Measurements from ENCODE around the gene EHD4.

Gene EHD4

DNA sequence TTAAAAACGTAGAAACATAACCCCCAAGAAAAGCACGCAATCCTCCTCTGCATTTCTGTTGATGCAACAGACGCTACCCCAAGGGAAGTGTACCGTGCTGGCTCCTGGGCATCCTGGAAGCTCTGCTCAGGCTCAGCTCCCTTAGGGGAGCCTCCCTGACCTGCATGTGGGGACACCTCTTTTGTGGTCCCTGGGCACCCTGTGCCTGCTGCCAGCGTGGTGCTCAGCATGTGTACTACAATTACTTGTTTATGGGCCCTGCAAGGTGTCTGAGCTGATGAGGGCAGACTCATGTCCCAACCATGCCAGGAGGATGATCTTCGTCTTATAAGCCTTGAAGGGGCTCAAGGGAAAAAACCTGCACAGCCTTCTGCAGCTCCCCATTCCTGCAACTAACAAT is 18.3 kb downstream of the EHD4 start:
- TF ChIP-seq, protein P1, sequence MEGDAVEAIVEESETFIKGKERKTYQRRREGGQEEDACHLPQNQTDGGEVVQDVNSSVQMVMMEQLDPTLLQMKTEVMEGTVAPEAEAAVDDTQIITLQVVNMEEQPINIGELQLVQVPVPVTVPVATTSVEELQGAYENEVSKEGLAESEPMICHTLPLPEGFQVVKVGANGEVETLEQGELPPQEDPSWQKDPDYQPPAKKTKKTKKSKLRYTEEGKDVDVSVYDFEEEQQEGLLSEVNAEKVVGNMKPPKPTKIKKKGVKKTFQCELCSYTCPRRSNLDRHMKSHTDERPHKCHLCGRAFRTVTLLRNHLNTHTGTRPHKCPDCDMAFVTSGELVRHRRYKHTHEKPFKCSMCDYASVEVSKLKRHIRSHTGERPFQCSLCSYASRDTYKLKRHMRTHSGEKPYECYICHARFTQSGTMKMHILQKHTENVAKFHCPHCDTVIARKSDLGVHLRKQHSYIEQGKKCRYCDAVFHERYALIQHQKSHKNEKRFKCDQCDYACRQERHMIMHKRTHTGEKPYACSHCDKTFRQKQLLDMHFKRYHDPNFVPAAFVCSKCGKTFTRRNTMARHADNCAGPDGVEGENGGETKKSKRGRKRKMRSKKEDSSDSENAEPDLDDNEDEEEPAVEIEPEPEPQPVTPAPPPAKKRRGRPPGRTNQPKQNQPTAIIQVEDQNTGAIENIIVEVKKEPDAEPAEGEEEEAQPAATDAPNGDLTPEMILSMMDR (conservative IDR thresholded peaks at IDR 0.05), result no peak
- no peak for TF ChIP-seq ZFX (IDR thresholded peaks at IDR 0.05)
- no peak overlapping the region for H3K27ac ChIP-seq

DNA sequence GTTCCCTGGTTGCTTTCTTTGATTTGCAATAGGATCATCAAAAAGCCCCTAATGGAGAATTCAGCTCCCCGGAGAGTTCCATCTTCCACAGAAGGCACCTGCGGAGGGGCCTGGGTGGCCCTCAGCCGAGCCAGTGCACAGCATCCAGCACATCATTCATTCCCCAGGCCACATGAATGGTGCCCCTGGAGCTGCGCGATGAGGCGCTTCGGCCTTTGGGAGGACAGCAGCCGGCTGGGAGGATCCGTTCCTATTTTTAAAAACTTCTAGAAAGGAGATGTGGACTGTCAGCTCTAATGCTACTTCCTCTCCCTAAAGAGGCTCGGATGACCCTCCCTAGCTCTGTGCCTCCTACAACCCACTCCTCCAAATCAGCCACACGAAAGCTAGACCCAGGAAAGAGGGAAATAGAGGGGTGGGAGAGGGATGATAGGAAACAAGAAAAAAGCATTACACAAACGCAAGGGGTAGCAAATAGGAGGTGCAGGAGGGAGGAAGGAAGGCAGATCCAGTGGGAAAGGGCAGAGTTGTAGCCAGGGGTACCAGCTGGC is 20.3 kb downstream of the EHD4 start:
- no peak for TF ChIP-seq ZFX (IDR thresholded peaks at IDR 0.05)
- TF ChIP-seq, protein P1 (conservative IDR thresholded peaks at IDR 0.05), result no peak
- no peak overlapping the region for H3K27ac ChIP-seq

- TF ChIP-seq ZFX (IDR thresholded peaks at IDR 0.05), result no peak
- TF ChIP-seq, protein P1 (conservative IDR thresholded peaks at IDR 0.05), result no peak
- no peak overlapping the region for H3K27ac ChIP-seq
Observed at GRCh38 chr15:41951571-41951970, 20.8 kb downstream of the EHD4 start.

DNA sequence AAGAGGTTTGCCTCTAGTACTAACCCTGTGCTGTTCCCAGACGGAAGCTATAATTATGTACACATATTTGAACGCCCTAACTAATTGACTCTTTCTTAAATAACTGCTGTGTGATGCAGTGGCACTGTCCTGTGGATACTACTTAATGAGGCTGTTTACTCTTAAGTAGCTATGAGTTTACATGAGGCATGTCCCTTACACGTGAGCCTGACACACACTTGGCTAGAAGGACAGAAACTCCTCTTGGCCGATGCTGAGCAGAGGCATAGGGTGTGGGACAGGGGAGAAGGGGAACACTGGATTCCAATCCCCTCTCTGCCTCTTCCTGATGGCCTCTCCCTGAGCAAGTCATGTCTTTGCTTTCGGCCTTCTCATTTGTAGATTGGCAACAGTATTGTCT is 21.9 kb downstream of the EHD4 start:
- no peak for TF ChIP-seq ZFX (IDR thresholded peaks at IDR 0.05)
- TF ChIP-seq, protein P1 (conservative IDR thresholded peaks at IDR 0.05), result no peak
- no peak overlapping the region for H3K27ac ChIP-seq

DNA sequence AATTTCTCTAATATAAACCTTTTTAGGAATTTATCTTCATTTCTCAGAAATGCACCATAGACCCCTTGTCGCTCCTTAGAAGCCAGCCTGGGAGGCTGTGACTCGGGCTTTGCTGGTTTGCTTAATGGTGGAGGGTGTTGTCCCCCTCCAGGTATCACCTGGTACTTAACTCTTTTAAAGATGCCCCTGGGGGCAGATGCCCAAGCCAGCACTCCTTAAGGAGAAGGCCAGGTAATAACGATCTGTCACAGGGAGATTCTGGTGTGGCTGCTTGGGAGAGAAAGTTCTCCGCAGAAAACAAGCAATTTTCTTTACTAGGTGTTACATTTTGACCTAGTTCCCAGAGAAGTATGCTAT is 22.3 kb downstream of the EHD4 start:
- no peak overlapping the region for H3K27ac ChIP-seq
- TF ChIP-seq ZFX (IDR thresholded peaks at IDR 0.05), result no peak
- TF ChIP-seq, protein P1 (conservative IDR thresholded peaks at IDR 0.05), result no peak

GRCh38 chr15:41949401-41950126 is 22.8 kb downstream of the EHD4 start:
- TF ChIP-seq, protein P1 (conservative IDR thresholded peaks at IDR 0.05), result no peak
- TF ChIP-seq ZFX (IDR thresholded peaks at IDR 0.05), result no peak
- H3K27ac ChIP-seq, result no peak overlapping the region

DNA sequence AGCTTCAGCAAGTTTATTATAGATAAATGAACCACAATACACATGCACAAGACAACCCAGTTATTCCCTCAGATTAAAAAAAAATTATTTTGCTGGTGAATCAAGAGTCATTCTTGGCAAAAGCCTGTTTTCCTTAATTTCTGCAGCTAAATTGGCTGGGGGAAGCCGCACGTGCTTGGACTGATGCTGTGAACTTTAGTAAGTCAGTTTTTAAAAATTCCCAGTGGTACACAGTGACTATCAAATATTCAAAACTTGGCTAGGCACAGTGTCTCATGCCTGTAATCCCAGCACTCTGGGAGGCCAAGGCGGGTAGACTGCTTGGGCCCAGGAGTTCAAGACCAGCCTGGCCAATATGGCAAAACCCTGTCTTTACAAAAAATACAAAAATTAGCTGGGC is 23.9 kb downstream of the EHD4 start:
- H3K27ac ChIP-seq, result no peak overlapping the region
- TF ChIP-seq ZFX (IDR thresholded peaks at IDR 0.05), result no peak
- TF ChIP-seq, protein P1 (conservative IDR thresholded peaks at IDR 0.05), result no peak
